CD4-positive, alpha-beta T cell (primary cell): ENCODE data around the gene UGT3A2. TPM values are rescaled to one million over a fixed set of nuclear protein-coding genes. Genes with fewer than 3 reads are reported as not detected.

Experiments
- ATAC-seq: fragments of 200-7000 bp; cut with Tn5 transposase; one replicate; pipeline ENCODE4 v1.10.0; 2022; ENCODE audit warnings: mild to moderate bottlenecking; ENCODE audit not compliant: poor library complexity
- CTCF ChIA-PET: fragments of 350-600 bp; sonication (Branson Sonifier 250); formaldehyde crosslinking; loops from one replicate; lab custom pipeline; 2021; ENCODE audit warnings: antibody characterized with exemption, inconsistent platforms; lab: Charles Lee
- POLR2A ChIA-PET: fragments of 350-600 bp; sonication (Branson Sonifier 250); formaldehyde crosslinking; loops from one replicate; lab custom pipeline; 2021; ENCODE audit warnings: antibody characterized with exemption, inconsistent platforms; lab: Charles Lee
- DNase-seq, 14 experiments: peaks; one replicate each; pipeline ENCODE4 v3.0.0-alpha.2; 2013 to 2020; ENCODE audit warnings: mixed read lengths in 2 of 14
- H3K27ac ChIP-seq, 2 donors: one replicate each; pipeline versions ENCODE4 v1.5.1 to v1.7.0; 2013; ENCODE audit warnings: low read length in 2 of 2, low read depth in 1 of 2, mild to moderate bottlenecking in 1 of 2
- H3K27me3 ChIP-seq, 2 experiments: 1 replicate in 1 of 2; 2 replicates in 1 of 2; pipeline versions ENCODE4 v1.6.1 to v1.7.0; 2013; ENCODE audit warnings: low read length in 2 of 2, control low read depth in 1 of 2, mild to moderate bottlenecking in 1 of 2, moderate library complexity in 1 of 2; ENCODE audit not compliant: insufficient read depth in 2 of 2, control insufficient read depth in 1 of 2
- H3K36me3 ChIP-seq: one replicate; pipeline ENCODE4 v1.6.1; 2013; ENCODE audit warnings: low read length, control low read depth; ENCODE audit not compliant: insufficient read depth
- H3K4me1 ChIP-seq: one replicate; pipeline ENCODE4 v1.6.1; 2013; ENCODE audit warnings: low read length, control low read depth; ENCODE audit not compliant: insufficient read depth
- H3K4me3 ChIP-seq: one replicate; pipeline ENCODE4 v1.5.1; 2013; ENCODE audit warnings: mild to moderate bottlenecking, low read length, moderate library complexity
- H3K9me3 ChIP-seq, 2 experiments: 1 replicate in 1 of 2; 2 replicates in 1 of 2; pipeline versions ENCODE4 v1.6.1 to v1.7.0; 2013; ENCODE audit warnings: low read length in 2 of 2, mild to moderate bottlenecking in 2 of 2, control low read depth in 1 of 2, moderate library complexity in 1 of 2; ENCODE audit not compliant: control insufficient read depth in 1 of 2, insufficient read depth in 1 of 2
- H3K27ac Mint-ChIP-seq: one replicate; pipeline ENCODE4 v1.8.0; 2020; ENCODE audit warnings: mixed read lengths
- H3K27me3 Mint-ChIP-seq: one replicate; pipeline ENCODE4 v1.8.0; 2021; ENCODE audit warnings: mixed read lengths
- H3K36me3 Mint-ChIP-seq: one replicate; pipeline ENCODE4 v1.8.0; 2021; ENCODE audit warnings: low read depth, mixed read lengths
- H3K4me1 Mint-ChIP-seq: one replicate; pipeline ENCODE4 v1.8.0; 2021; ENCODE audit warnings: low read depth, mixed read lengths
- H3K4me3 Mint-ChIP-seq: one replicate; pipeline ENCODE4 v1.8.0; 2020; ENCODE audit warnings: mild to moderate bottlenecking, mixed read lengths
- H3K9me3 Mint-ChIP-seq: one replicate; pipeline ENCODE4 v1.8.0; 2020; ENCODE audit warnings: mixed read lengths
- intact Hi-C, 2 experiments: fragments of 100-400 bp; cut with DNase I in 1 of 2; cut with micrococcal nuclease in 1 of 2; formaldehyde crosslinking; loops; one replicate each; pipeline versions ENCODE4 v1.15.1 to v1.9.0; 2023 to 2025; cut with DNase I, micrococcal nuclease
- total RNA-seq, 174 experiments: library from RNA in 2 of 174; stranded (reverse) in 2 of 174; gene quantifications; one replicate each; pipeline ENCODE4 v1.2.3 and lab custom pipeline; 2021 to 2026
- TF ChIP-seq, protein P1 (sequence below): fragments of 200-600 bp; IDR thresholded peaks from one replicate; pipeline ENCODE4 v1.8.0; 2022; ENCODE audit warnings: antibody characterized with exemption, mild to moderate bottlenecking

The UGT3A2 gene
- total RNA-seq, 2 experiments from 2014 or later, result not detected

GRCh38 chr5:36049949-36050348 lies 16.7 kb downstream of the UGT3A2 start:
- DNase-seq (no peak), ATAC-seq (no peak)
- peaks cover 3% of the 10 kb centered on the region for H3K27me3 Mint-ChIP-seq
- H3K36me3 ChIP-seq, result no peaks in the 10 kb centered on the region
- no peak overlapping the region for H3K27ac ChIP-seq
- H3K4me1 Mint-ChIP-seq, result no peaks in the 10 kb centered on the region
- POLR2A ChIA-PET, result no interaction called here
- H3K4me3 ChIP-seq, result no peak overlapping the region
- H3K27me3 ChIP-seq, result no peaks in the 10 kb centered on the region
- CTCF ChIA-PET, result no interaction called here
- H3K36me3 Mint-ChIP-seq, result no peaks in the 10 kb centered on the region
- H3K9me3 ChIP-seq, result no peaks in the 10 kb centered on the region
- no peaks in the 10 kb centered on the region for H3K4me1 ChIP-seq
- H3K4me3 Mint-ChIP-seq, result no peak overlapping the region
- TF ChIP-seq, protein P1, sequence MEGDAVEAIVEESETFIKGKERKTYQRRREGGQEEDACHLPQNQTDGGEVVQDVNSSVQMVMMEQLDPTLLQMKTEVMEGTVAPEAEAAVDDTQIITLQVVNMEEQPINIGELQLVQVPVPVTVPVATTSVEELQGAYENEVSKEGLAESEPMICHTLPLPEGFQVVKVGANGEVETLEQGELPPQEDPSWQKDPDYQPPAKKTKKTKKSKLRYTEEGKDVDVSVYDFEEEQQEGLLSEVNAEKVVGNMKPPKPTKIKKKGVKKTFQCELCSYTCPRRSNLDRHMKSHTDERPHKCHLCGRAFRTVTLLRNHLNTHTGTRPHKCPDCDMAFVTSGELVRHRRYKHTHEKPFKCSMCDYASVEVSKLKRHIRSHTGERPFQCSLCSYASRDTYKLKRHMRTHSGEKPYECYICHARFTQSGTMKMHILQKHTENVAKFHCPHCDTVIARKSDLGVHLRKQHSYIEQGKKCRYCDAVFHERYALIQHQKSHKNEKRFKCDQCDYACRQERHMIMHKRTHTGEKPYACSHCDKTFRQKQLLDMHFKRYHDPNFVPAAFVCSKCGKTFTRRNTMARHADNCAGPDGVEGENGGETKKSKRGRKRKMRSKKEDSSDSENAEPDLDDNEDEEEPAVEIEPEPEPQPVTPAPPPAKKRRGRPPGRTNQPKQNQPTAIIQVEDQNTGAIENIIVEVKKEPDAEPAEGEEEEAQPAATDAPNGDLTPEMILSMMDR, result no peak
- no peak overlapping the region for H3K27ac Mint-ChIP-seq
- no peaks in the 10 kb centered on the region for H3K9me3 Mint-ChIP-seq
- intact Hi-C loops, result no loop called here

DNA sequence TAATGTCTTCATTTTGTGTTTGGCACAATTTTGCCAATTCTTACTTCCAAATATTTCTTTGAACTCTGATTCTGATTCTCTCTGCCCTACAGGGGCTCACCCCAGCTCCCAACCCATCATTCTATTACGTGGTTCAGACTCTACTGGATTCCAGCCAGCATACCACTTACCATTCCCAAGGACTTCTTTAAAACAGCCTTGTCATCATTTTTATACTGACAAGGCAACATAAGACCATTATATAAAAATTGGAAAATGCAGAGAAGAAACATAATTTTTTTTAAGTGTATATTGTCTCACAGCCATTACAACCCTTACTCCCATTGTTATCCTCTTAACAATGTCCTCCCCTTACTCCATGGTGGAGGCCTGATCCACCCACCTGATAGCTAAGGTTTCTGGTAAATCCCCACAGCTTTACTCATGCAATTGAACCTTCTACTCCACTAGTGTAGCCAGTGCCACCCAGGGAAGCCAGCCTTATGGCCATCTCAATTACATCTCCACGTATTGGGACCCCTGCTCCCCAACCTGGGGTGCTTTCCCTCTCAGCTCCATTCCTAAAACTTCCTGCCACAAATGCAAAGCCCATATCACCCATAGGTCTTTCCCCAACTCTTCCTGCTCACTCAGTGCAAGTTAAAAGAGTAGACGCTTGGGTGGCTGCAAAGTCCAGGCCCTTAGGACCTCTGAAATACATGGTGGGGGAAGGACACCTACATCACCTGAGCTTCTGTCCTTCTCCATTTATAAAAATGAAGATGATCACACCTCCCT lies 19.1 kb downstream of the UGT3A2 start:
- Mint-ChIP-seq H3K4me1 (no peaks in the 10 kb centered on the region), H3K27ac (no peak overlapping the region), H3K27me3 (peaks cover 3% of the 10 kb centered on the region), H3K4me3 (no peak overlapping the region), H3K9me3 (no peaks in the 10 kb centered on the region), H3K36me3 (no peaks in the 10 kb centered on the region)
- H3K27me3 ChIP-seq, result no peaks in the 10 kb centered on the region
- H3K36me3 ChIP-seq, result no peaks in the 10 kb centered on the region
- H3K9me3 ChIP-seq, result no peaks in the 10 kb centered on the region
- no peak for ATAC-seq
- no peak overlapping the region for H3K27ac ChIP-seq
- no peak overlapping the region for H3K4me3 ChIP-seq
- H3K4me1 ChIP-seq, result no peaks in the 10 kb centered on the region
- ChIA-PET CTCF (interaction anchor here (0.5 kb wide), 1 partner anchor 977 kb away, joined by 4 read pairs; no protein-coding TSS in a partner anchor), POLR2A (no interaction called here)
- TF ChIP-seq, protein P1, result no peak
- DNase-seq, result no peak
- intact Hi-C loops, result no loop called here

DNA sequence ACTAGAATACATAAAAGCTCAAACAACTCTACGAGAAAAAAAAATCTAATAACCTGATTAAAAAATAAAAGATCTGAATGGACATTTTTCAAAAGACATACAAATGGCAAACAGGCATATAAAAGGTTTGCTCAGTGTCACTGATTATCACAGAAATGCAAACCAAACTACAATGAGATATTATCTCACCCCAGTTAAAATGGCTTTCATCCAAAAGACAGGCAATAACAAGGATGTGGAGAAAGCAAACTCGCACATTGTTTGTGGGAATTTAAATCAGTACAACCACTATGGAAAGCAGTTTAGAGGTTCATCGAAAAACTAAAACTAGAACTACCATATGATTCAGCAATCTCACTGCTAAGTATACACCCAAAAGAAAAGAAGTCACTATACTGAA lies 20.8 kb downstream of the UGT3A2 start:
- TF ChIP-seq, protein P1, result no peak
- no peaks in the 10 kb centered on the region for H3K27me3 ChIP-seq
- no peak for ATAC-seq
- no peak overlapping the region for H3K4me3 Mint-ChIP-seq
- H3K4me1 Mint-ChIP-seq, result no peaks in the 10 kb centered on the region
- no peaks in the 10 kb centered on the region for H3K36me3 Mint-ChIP-seq
- no peaks in the 10 kb centered on the region for H3K36me3 ChIP-seq
- no peak overlapping the region for H3K4me3 ChIP-seq
- no peak overlapping the region for H3K27ac ChIP-seq
- no peaks in the 10 kb centered on the region for H3K9me3 Mint-ChIP-seq
- H3K27ac Mint-ChIP-seq, result no peak overlapping the region
- intact Hi-C loops, result no loop called here
- H3K27me3 Mint-ChIP-seq, result peaks cover 5% of the 10 kb centered on the region
- no peak for DNase-seq
- POLR2A ChIA-PET, result no interaction called here
- H3K4me1 ChIP-seq, result no peaks in the 10 kb centered on the region
- CTCF ChIA-PET, result no interaction called here
- no peaks in the 10 kb centered on the region for H3K9me3 ChIP-seq
